Esophagus muscularis mucosa (tissue), 4 donors: Measurements from ENCODE around the gene KMT2B. TPM values are rescaled to one million over a fixed set of nuclear protein-coding genes. Genes with fewer than 3 reads are reported as not detected.

Experiments
- DNase-seq: peaks from one replicate; pipeline ENCODE4 v3.0.0-alpha.2; 2017; ENCODE audit errors: extremely low spot score
- H3K27ac ChIP-seq, 4 donors: fragments of 200-600 bp; sonication (generic); replicated peaks in 1 of 4; 1 replicate in 3 of 4; 2 replicates in 1 of 4; pipeline ENCODE4 v1.5.1; 2016 to 2019; ENCODE audit warnings: mild to moderate bottlenecking in 1 of 4
- H3K27me3 ChIP-seq, 4 donors: fragments of 200-600 bp; sonication (generic); one replicate each; pipeline versions ENCODE4 v1.5.1 to v1.6.0; 2016 to 2019
- H3K36me3 ChIP-seq, 4 donors: fragments of 200-600 bp; sonication (generic); one replicate each; pipeline ENCODE4 v1.5.1; 2016 to 2019
- H3K4me1 ChIP-seq, 4 donors: fragments of 200-600 bp; sonication (generic); one replicate each; pipeline ENCODE4 v1.5.1; 2016 to 2019
- H3K4me3 ChIP-seq, 4 donors: fragments of 200-600 bp; sonication (generic); 1 replicate in 2 of 4; 2 replicates in 2 of 4; pipeline ENCODE4 v1.5.1; 2016 to 2019; ENCODE audit warnings: mild to moderate bottlenecking in 4 of 4, moderate library complexity in 1 of 4
- H3K9me3 ChIP-seq, 4 donors: fragments of 200-600 bp; sonication (generic); 1 replicate in 3 of 4; 2 replicates in 1 of 4; pipeline ENCODE4 v1.5.1; 2016 to 2019
- EP300 ChIP-seq: sonication (generic); formaldehyde crosslinking; IDR thresholded peaks from one replicate; pipeline ENCODE4 v1.6.1; 2017; ENCODE audit warnings: antibody characterized with exemption
- POLR2A ChIP-seq: fragments of 450-650 bp; IDR thresholded peaks from one replicate; pipeline ENCODE4 v1.6.1; 2017; ENCODE audit warnings: antibody characterized with exemption, moderate library complexity, mild to moderate bottlenecking, low read depth
- POLR2AphosphoS5 ChIP-seq, 2 donors: sonication (generic); formaldehyde crosslinking; IDR thresholded peaks; one replicate each; pipeline ENCODE4 v1.6.1; 2017; ENCODE audit warnings: antibody characterized with exemption in 2 of 2
- WGBS: methylation state at CpG from one replicate; pipeline ENCODE4 v1.1.5; 2018; 5-methylcytosine and 5-hydroxymethylcytosine counted together
- intact Hi-C: fragments of 100-400 bp; cut with DNase I; formaldehyde crosslinking; loops from one replicate; pipeline ENCODE4 v1.15.1; 2023
- total RNA-seq, 4 donors: library from RNA; depleted of rRNA; stranded (reverse); fragments of >200 nt; gene quantifications; one replicate each; pipeline versions ENCODE4 v1.1.0 to v1.2.1, GENCODE V29; 2016
- TF ChIP-seq, protein P1 (sequence below), 3 experiments: fragments of 200-600 bp in 2 of 3; fragments of 450-650 bp in 1 of 3; sonication (generic) in 2 of 3; IDR thresholded peaks; one replicate each; pipeline ENCODE4 v1.5.1; 2017 to 2019; ENCODE audit warnings: antibody characterized with exemption in 3 of 3, mild to moderate bottlenecking in 2 of 3, moderate library complexity in 1 of 3

The KMT2B gene
- total RNA-seq, 4 donors from 2014 or later = 22.0 to 30.6 (median 24.2) TPM

DNA sequence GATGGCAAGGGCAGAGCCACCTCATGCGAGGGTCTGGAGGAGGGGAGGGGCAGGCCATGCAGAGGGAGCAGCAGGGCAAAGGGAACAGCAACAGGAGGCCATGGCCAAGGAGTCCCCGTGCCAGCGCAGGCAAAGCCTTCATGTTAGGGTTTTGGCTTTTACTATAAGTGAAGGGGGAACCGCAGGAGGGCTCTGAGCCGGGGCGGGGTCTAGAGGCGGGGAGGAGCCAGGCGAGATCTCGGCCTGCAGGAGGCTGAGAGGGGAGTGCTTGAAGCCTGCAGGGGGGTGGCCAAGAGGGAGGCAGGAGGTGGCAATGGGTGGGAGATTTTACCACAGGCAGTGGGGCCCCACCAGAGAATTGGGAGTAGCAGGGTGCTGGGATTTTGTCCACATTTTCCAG is 63.8 kb downstream of the KMT2B start:
- intact Hi-C loops = loop anchor here (10.0 kb wide), 1 partner anchor 73 kb away; the partner anchor contains the start of genes KIRREL2 and NPHS1
- no peak for DNase-seq
- H3K36me3 ChIP-seq = peaks cover 6 to 83% (median 50%) of the 10 kb centered on the region in 4 donors
- no peaks in the 10 kb centered on the region for H3K9me3 ChIP-seq
- H3K27me3 ChIP-seq = no peaks in the 10 kb centered on the region
- peaks cover 0 to 8% (median 2%) of the 10 kb centered on the region in 4 donors for H3K4me1 ChIP-seq
- WGBS = 73% methylated on average over 9 of the region's 9 CpGs
- no peak overlapping the region for H3K27ac ChIP-seq
- H3K4me3 ChIP-seq = no peak overlapping the region
- no peak for TF ChIP-seq POLR2AphosphoS5 (IDR thresholded peaks at IDR 0.05)
- TF ChIP-seq, protein P1, sequence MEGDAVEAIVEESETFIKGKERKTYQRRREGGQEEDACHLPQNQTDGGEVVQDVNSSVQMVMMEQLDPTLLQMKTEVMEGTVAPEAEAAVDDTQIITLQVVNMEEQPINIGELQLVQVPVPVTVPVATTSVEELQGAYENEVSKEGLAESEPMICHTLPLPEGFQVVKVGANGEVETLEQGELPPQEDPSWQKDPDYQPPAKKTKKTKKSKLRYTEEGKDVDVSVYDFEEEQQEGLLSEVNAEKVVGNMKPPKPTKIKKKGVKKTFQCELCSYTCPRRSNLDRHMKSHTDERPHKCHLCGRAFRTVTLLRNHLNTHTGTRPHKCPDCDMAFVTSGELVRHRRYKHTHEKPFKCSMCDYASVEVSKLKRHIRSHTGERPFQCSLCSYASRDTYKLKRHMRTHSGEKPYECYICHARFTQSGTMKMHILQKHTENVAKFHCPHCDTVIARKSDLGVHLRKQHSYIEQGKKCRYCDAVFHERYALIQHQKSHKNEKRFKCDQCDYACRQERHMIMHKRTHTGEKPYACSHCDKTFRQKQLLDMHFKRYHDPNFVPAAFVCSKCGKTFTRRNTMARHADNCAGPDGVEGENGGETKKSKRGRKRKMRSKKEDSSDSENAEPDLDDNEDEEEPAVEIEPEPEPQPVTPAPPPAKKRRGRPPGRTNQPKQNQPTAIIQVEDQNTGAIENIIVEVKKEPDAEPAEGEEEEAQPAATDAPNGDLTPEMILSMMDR (IDR thresholded peaks at IDR 0.05) = no peak

DNA sequence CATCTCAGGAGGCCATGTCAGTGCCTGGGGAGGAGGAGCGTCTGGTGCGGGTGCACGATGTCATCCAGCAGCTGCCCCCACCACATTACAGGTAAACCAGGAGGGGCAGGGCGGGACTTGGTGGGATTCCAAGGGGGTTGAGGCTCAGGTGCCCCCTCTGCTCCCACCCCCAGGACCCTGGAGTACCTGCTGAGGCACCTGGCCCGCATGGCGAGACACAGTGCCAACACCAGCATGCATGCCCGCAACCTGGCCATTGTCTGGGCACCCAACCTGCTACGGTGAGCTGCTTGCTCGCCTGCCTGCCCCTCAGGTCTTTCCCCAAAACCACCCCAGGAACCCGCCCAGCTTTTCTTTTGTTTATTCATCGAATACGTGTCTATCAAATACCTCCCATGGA is 64.8 kb downstream of the KMT2B start:
- WGBS = 92% methylated on average over 12 of the region's 12 CpGs
- H3K36me3 ChIP-seq = peaks cover 6 to 86% (median 50%) of the 10 kb centered on the region in 4 donors
- H3K27me3 ChIP-seq = no peaks in the 10 kb centered on the region
- H3K4me3 ChIP-seq = no peak overlapping the region
- DNase-seq = no peak
- TF ChIP-seq EP300 = no peak
- TF ChIP-seq POLR2AphosphoS5 (IDR thresholded peaks at IDR 0.05) = no peak
- TF ChIP-seq, protein P1 (IDR thresholded peaks at IDR 0.05) = no peak
- no peak for TF ChIP-seq POLR2A
- no peaks in the 10 kb centered on the region for H3K4me1 ChIP-seq
- H3K9me3 ChIP-seq = no peaks in the 10 kb centered on the region
- intact Hi-C loops = loop anchor here (10.0 kb wide), 1 partner anchor 72 kb away; the partner anchor contains the start of genes KIRREL2 and NPHS1
- no peak overlapping the region for H3K27ac ChIP-seq

DNA sequence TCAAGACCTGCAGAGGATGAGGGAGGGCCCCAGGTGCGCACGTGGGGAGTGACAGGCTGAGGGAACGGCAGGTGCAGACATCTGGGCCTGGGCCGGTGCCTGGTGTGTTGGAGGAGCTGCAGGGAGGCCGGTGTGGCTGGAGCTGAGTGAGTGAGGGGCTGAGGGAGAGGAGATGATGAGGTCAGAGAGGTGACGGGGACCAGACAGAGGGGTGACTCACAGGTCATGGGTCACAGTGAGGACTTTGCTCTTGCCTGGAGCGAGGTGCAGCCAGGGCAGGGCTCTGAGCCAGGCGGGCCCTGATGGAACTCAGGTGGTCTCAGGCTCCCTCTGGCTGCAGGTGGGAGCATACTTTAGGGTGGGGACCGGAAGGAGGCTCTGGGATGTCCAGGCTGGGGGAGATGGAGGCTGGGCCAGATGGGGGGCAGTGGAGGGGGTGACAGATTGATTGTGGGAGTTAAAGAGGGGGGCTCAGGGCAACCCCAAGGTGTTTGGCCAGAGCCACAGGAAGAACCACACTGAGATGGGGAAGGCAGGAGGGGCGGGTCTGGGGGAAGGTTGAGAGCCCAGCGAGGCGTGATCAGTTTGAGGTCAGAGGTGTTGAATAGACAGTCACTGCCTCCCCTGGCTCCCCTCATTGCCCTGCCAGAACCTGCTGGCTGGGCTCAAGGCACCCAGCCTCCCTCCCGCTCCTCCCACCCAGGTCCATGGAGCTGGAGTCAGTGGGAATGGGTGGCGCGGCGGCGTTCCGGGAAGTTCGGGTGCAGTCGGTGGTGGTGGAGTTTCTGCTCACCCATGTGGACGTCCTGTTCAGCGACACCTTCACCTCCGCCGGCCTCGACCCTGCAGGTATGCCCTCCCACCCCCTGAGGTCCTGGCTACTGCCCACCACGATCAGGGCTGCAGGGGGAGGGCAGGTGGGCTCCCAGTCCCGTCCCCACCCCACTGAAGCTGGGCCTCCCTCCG is 65.9 kb downstream of the KMT2B start:
- no peaks in the 10 kb centered on the region for H3K4me1 ChIP-seq
- no peak overlapping the region for H3K4me3 ChIP-seq
- WGBS = 84% methylated on average over 23 of the region's 28 CpGs
- H3K27me3 ChIP-seq = no peaks in the 10 kb centered on the region
- H3K27ac ChIP-seq = no peak overlapping the region
- no peak for TF ChIP-seq EP300
- TF ChIP-seq, protein P1 (IDR thresholded peaks at IDR 0.05) = no peak
- no peak for TF ChIP-seq POLR2AphosphoS5 (IDR thresholded peaks at IDR 0.05)
- no peak for TF ChIP-seq POLR2A
- intact Hi-C loops = loop anchor here (10.0 kb wide), 1 partner anchor 71 kb away; the partner anchor contains the start of genes KIRREL2 and NPHS1
- H3K9me3 ChIP-seq = no peaks in the 10 kb centered on the region
- peaks cover 6 to 74% (median 41%) of the 10 kb centered on the region in 4 donors for H3K36me3 ChIP-seq
- no peak for DNase-seq

DNA sequence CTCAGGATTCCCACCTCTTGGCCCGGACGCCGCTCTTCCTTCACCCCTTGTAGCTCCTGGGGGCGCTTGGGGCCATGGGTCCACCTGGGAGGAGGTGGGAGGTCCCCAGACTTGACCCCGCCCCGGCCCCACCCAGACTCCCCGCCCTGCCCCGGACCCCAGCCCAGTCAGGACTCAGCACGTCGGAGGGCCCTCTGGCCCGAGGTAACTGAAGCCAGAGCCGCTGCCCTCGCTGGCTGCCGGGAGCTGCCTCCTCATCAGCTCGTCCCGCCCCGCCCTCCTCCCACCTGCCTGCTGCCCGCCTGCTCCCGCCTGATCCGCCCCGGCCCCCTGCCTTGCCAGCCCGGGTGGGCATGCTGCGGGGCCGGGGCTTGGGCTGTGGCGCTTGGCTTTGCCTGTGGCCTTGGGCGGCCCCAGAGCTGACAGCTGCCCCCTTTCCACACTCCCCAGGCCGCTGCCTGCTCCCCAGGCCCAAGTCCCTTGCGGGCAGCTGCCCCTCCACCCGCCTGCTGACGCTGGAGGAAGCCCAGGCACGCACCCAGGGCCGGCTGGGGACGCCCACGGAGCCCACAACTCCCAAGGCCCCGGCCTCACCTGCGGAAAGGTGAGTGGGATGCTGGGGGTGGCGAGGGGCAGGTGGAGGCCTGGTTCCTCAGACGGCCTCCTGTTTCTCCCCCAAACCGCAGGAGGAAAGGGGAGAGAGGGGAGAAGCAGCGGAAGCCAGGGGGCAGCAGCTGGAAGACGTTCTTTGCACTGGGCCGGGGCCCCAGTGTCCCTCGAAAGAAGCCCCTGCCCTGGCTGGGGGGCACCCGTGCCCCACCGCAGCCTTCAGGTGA is 66.9 kb downstream of the KMT2B start:
- peaks cover 6 to 71% (median 37%) of the 10 kb centered on the region in 4 donors for H3K36me3 ChIP-seq
- no peak overlapping the region for H3K4me3 ChIP-seq
- 79% methylated on average over 34 of the region's 45 CpGs for WGBS
- no peaks in the 10 kb centered on the region for H3K9me3 ChIP-seq
- no peaks in the 10 kb centered on the region for H3K27me3 ChIP-seq
- DNase-seq = no peak
- intact Hi-C loops = loop anchor here (10.0 kb wide), 1 partner anchor 70 kb away; the partner anchor contains the start of genes KIRREL2 and NPHS1
- no peak overlapping the region for H3K27ac ChIP-seq
- no peaks in the 10 kb centered on the region for H3K4me1 ChIP-seq
- no peak for TF ChIP-seq POLR2A
- TF ChIP-seq, protein P1 (IDR thresholded peaks at IDR 0.05) = no peak
- TF ChIP-seq EP300 = no peak
